ENCODE data around the gene MBD3L5.
A peak's percentile ranks its signal among the peaks of the same experiment; 100 is the strongest.
"Not testable (repeated sequence)": the region's sequence is repeated elsewhere in the genome, so short reads cannot be mapped to it uniquely, and the experiment has no call there.

Gene MBD3L5

DNA sequence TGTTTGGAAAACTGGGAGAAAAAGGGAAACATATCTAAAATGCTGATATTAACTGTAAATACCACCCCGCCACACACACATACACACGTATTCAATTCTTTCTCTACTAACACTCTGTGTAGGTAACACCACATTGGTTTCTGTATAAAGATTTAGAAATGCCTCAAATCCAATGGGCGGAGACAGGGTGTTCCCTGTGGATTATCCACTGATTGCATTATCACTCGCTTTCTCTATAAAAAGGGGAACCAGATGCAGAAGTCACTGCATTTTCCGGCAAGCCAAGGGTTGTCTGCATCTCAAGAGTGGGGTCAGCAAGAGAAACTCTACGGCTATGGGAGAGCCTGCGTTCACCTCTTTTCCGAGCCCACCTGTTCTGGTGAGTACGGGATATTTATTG, at the start of gene MBD3L5:
TSS of gene MBD3L5 (plus strand) at position 301 of the 400 bp plus-strand sequence. CDS start at position 335, 34 bp downstream.
- not testable (repeated sequence) for DNase-seq

DNA sequence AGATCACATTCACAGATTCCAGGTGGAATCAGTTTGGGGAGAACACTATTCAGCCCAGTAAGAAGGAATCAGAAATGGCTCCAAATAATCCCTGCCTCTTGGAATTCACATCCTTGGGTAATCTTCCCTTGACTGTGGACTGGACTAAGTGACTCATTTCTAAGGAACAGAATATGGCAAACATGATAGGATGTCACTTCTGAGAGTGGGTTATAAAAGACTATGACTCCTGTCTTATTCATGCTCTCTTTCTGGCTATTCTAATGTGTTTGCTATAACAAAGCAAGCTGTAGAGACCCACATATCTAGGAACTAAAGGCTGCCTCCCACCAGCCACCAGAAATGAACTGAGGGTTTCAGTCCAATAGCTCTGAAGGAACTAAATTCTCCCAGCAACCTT, 46.9 kb upstream of the MBD3L5 start:
- DNase-seq, result no peak

DNA sequence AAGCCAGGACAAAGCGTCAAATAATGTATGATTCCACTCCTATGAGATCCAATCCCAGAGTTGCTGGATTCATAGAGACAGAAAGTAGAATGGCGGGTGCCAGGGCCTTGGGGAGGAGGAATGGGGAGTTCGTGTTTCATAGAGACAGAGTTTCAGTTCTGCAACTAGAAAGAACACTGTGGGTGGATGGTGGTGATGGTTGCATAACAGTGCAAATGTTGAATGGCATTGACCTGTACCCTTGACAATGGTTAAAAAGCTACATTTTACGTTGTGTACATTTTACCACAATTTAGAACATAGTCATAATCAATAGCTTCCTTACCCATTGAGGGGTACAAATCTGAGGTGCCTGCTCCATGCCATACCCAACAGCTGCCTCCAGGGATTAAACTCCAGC, 42.5 kb upstream of the MBD3L5 start:
- no peak for DNase-seq

DNA sequence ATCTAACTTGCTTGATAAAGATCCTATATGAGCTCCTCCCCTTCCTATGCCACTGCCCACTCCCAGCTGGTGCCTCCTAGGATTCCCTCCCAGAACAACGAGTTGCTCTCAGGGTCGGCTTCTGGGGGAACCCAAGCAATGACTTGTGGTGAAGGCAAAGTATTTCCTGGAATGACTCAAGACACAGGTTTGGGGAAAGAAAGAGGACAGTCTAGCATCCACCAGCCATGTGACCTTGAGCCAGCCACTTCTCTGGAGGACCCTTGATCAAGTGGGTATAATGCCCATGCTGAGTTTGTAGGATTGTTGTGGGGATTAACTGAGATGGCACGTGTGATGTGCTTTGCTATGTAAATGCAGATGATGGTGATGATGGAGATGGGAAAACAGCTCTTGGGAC, 42.1 kb upstream of the MBD3L5 start:
- no peak for DNase-seq

DNA sequence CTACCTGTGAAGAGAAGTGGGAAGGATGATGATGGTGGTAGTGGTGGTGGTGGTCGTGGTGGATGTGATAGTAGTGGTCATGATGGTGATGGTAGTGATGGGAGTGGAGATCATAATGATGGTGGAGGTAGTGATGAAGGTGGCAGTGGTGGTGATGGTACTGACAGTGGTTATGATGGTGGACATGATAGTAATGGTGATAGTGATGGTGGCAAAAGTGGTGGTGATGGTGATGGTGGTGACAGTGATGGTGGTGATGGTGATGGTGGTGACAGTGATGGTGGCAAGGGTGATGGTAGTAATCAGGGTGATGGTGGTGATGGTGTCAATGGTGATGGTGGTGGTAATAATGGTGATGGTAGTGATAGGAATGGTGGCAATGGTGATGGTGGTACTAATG, 35.3 kb upstream of the MBD3L5 start:
- no peak for DNase-seq

DNA sequence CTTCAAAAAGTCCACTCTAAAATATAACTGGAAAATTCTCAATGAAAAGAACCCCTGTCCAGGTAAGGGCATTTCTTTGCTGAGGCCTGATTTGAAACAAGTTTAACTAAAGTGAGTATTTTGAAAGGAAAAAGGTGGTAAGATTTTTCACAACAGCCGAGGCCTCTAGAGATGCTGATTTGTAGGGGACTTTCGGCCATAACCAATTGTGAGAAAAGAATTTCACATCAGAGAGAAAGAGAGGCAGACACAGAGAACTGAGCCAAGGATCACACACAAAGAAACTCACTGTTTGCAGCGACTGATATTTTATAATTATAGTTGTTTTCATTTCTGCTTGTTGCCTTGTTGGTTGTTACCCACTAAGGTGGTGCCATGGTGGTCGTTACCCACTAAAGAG, 33.6 kb upstream of the MBD3L5 start:
- DNase-seq, result no peak

DNA sequence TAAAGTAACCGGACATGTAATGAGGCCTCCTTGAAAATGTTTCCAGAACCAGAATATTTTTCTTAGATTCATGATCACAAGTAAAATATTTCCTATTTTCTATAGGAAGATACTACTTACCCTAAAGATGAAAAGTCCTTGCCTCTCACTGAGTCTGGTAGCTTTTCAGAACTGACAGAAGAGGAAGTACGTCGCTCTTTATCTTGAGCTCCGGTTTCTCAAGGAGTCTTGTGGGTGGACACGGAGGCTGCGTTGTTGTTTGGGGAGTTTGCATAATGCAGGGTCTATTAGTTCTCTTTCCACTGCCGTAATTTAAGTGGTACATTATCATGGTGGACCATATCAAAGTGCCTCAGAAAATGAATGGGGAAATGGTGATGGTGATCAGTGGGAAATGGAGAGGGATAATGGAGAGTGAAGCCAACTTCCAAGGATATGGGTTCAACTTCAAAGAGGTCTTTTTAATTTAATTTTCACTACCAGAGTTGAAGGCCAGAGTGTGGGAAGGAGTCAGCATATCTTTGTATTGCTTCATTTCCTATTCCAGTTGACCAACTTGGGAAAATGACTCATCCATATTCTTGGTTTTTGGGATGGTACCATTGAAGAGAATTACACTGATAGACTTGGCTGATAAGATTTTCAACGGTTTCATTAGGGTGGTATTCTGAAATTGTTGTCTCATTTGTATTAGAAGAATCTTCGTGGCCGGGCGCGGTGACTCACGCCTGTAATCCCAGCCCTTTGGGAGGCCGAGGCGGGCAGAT, 32.5 kb upstream of the MBD3L5 start:
- DNase-seq, result no peak

DNA sequence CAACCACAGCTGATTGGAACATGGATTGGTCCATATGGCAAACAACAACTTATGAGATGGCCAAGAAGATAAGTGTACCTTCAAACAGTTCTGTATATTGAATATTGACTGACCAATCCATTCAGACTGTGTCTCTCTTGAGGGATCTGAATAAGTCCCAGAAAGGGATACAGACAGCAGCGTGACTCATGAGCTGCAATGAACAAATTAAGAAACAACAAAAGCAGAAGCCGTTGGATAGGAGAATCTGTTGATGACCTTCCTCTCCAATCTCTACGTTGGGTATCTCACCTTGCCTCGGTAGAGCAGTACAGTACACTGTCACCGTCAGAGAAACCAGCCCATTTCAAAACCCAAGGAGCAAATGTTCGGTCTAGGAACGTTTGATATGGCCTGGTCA, 30.4 kb upstream of the MBD3L5 start:
- DNase-seq, result no peak

DNA sequence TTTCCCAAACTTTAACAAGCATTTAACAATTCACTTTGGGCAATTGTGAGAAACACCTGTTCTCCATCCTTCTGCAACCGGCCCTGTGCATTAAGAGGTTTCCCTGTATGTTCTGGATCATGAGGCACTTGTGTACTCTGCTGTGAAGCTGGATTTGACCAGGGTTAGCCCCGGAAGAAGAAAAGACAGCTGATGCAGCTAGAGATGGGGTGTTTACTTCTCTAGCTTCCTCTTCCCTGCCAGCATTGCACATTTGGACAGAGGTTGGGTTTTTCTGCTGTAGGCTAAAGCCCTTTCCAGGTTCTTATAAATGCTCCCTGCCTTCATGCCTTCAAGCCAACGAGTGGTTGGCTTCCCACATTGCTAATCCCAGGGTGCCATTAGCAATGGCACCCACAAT, 30.0 kb upstream of the MBD3L5 start:
- no peak for DNase-seq

DNA sequence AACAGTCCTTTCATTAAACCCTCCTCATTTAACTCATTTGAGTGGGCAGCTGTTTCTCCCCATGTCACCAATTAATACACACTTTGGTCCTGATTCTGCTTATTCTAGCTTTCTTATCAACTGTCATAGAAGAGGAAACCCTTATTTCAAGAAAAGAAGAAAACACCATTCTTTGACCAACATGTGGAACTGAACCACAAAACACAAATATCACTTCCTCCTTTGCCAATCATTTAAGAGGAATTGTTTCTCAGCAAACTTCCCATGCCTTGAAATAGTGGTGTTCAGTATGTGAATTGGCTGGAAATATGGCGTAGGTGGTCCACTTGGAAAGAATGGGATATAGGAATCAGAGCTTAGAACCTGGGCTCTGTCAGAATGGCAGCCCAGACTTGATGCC, 29.6 kb upstream of the MBD3L5 start:
- DNase-seq, result no peak

DNA sequence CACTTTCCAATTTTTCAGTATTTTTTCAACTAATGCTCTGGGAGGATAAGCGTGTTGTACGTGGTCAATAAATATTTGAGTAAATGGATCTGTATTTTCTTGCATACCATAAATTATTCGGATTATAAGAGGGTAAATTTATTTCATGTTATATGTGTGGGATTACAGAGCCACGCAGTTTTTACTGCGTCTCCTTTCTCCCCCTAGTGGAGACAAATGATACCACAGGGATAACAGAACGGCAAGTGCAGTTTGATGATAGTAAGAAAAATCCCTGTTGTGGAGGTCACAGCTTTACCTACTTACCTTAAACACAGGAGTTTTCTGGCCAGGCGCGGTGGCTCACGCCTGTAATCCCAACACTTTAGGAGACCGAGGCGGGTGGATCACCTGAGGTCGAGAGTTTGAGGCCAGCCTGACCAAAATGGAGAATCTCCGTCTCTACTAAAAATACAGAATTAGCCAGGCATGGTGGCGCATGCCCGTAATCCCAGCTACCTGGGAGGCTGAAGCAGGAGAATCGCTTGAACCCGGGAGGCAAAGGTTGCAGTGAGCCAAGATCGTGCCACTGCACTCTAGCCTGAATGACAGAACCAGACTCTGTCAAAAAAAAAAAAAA, 26.0 kb upstream of the MBD3L5 start:
- DNase-seq, result no peak

DNA sequence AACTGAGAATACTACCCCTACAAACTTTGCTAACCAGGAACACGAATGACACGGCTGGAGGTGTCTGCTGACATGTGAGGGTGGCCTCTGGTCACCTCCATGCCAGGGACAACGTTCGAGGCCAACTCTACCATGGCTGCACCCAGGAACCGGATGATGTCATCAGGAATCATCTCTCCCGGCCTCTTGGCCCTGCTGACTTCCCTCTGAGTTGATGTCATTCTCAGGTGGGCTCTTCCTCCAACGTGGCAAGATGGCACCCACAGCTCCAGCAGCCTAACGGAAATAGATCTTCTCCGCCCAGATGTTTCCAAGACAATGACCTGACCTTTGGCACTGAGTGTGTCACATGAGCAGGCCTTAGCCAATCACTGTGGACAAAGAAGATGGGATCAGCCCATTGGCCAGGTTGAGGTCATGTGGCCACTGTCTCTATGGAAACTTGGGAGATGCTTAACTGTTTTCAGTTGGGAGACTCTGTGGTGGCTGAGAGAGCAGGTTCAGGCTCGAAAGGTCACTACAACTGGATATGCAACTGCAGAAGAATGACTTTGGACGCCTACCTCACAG, 24.2 kb upstream of the MBD3L5 start:
- no peak for DNase-seq

DNA sequence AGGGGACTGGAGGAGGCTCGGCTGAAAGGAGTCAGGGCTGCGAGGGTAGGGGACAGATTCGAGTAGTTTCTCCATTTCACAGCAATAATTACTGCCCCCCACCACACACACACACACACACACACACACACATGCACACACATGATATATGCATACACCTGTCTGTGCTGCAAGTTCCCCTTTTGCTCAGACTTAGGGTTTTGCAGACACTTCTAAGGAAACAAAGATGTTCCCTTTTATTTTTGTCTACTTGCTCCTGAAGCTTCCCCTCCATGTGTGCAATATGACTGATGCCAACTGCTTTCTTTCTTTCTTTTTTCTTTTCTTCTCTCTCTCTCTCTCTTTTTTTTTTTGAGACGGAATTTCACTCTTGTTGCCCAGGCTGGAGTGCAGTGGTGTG, 22.5 kb upstream of the MBD3L5 start:
- no peak for DNase-seq

DNA sequence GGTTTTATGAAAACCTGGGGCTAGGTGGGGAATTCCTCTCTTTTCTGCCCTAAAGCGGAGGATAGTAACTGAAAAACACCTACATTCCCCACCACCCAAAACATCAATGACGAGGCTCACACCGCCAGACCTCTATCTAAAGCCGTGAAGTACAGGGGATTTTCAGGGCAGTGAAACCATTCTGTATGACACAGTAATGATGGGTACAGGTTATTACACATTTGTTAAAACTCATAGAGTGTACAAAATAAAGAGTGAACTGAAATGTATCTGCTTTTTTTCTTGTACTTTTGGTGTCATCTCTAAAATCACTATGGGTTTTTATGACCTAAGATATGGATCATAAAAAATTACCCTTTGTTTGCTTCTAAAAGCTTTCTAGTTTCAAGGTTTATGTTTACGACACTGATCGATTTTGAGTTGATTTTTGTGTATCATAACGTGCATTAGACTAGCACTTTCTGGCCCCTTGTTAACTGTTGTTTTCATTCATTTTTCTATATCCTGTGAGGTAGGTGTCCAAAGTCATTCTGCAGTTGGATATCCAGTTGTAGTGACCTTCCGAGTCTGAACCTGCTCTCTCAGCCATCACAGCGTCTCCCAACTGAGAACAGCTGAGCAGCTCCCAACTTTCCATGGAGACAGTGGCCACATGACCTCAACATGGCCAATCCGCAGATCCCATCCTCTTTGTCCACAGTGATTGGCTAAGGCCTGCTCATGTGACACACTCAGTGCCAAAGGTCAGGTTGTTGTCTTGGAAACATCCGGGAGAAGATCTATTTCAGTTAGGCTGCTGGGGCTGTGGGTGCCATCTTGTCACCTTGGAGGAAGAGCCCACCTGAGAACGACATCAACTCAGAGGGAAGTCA, 19.4 kb upstream of the MBD3L5 start:
- DNase-seq, result peak; percentile 48

DNA sequence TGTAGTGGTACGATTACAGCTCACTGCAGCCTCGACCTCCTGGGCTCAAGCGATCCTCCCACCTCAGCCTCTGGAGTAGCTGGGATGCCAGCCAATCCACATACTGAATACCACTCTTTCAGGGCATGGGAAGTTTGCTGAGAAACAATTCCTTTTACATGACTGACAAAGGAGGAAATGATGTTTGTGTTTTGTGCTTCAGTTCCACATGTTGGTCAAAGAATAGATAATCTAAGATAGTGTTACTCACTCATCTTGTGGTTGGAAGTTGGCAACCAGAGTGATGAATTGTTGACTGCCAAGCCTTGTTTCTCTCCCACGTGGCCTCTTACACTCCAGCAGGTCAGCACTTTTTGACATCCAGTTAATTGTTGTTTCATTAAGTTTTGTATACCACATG, 16.7 kb upstream of the MBD3L5 start:
- DNase-seq, result peak; percentile 18

DNA sequence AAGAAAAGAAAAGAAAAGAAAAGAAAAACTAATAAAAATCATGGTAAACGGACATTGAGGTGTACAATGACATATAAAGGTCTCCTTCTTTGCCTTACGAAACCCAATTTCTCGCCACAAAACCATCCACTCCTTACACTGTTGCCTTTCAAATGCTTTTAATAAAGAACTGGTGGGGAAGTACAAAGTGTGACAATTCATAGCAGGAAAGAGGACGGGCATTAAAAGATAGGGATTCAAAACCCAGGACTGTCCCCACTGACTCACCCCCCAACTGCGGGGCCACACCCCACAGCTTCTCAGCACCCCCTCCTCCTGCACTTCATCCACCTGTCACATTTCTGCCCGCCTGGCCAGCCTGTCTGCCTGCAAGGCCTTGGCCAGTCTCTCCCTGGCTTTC, 11.6 kb upstream of the MBD3L5 start:
- no peak for DNase-seq

DNA sequence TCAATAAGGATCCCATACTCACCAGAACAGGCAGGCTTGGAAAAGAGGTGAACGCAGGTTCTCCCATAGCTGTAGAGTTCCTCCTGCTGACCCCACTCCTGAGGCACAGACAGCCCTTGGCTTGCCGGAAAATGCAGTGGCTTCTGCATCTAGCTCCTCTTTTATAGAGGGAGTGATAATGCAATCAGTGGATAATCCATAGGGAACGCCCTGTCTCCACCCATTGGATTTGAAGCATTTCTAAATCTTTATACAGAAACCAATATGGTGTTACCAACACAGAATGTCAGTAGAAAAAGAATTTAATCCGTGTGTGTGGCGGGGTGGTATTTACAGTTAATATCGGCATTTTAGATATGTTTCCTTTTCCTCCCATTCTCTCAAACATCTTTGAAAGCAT, 9.0 kb upstream of the MBD3L5 start, which contains the start of gene MBD3L2B:
TSS of gene MBD3L2B (minus strand) at position 101 of the 400 bp plus-strand sequence. CDS start at position 67, 34 bp downstream.
- not testable (repeated sequence) for DNase-seq

DNA sequence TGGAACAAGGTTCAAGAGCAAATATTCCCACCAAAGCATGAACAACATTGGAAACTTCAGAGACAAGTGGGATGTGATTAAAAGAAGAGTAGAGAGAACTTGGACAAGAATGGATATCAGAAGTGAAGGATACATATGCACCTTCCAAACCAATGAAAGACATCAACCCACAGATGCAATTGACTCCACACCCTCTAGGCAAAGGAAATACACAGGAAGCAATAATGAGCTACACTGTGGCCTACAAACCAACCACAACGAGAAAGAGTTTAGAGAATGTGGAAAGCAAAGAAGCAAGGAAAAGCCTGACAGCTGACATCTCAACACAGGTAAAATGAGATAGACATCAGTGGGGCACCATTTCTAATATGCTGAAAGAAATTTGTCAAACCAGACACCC, 1.6 kb upstream of the MBD3L5 start:
- DNase-seq, result not testable (repeated sequence)

DNA sequence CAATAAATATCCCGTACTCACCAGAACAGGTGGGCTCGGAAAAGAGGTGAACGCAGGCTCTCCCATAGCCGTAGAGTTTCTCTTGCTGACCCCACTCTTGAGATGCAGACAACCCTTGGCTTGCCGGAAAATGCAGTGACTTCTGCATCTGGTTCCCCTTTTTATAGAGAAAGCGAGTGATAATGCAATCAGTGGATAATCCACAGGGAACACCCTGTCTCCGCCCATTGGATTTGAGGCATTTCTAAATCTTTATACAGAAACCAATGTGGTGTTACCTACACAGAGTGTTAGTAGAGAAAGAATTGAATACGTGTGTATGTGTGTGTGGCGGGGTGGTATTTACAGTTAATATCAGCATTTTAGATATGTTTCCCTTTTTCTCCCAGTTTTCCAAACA, 9.7 kb downstream of the MBD3L5 start, which contains the start of gene MBD3L4:
TSS of gene MBD3L4 (minus strand) at position 101 of the 400 bp plus-strand sequence. CDS start at position 66, 35 bp downstream.
- DNase-seq, result not testable (repeated sequence)

DNA sequence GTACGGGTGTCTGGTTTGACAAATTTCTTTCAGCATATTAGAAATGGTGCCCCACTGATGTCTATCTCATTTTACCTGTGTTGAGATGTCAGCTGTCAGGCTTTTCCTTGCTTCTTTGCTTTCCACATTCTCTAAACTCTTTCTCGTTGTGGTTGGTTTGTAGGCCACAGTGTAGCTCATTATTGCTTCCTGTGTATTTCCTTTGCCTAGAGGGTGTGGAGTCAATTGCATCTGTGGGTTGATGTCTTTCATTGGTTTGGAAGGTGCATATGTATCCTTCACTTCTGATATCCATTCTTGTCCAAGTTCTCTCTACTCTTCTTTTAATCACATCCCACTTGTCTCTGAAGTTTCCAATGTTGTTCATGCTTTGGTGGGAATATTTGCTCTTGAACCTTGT, 11.2 kb downstream of the MBD3L5 start:
- DNase-seq, result not testable (repeated sequence)

DNA sequence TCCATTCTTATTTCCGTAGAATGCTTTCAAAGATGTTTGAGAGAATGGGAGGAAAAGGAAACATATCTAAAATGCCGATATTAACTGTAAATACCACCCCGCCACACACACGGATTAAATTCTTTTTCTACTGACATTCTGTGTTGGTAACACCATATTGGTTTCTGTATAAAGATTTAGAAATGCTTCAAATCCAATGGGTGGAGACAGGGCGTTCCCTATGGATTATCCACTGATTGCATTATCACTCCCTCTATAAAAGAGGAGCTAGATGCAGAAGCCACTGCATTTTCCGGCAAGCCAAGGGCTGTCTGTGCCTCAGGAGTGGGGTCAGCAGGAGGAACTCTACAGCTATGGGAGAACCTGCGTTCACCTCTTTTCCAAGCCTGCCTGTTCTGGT, 18.6 kb downstream of the MBD3L5 start, which contains the start of gene MBD3L2:
TSS of gene MBD3L2 (plus strand) at position 301 of the 400 bp plus-strand sequence. CDS start at position 354, 53 bp downstream.
- DNase-seq, result not testable (repeated sequence)

DNA sequence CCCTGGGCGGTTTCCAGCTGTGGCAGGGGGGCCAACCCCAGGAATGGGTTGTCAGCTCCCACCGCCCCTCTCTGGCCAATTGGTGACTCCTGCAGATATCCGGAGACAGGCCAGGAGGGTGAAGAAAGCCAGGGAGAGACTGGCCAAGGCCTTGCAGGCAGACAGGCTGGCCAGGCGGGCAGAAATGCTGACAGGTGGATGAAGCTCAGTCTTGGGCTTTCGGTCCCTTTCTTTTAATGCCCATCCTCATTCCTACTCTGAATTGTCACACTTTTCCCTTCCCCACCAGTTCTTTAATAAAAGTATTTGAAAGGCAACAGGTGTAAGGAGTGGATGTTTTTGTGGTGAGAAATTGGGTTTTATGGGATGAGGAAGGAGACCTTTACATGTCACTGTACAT, 21.0 kb downstream of the MBD3L5 start:
- not testable (repeated sequence) for DNase-seq

DNA sequence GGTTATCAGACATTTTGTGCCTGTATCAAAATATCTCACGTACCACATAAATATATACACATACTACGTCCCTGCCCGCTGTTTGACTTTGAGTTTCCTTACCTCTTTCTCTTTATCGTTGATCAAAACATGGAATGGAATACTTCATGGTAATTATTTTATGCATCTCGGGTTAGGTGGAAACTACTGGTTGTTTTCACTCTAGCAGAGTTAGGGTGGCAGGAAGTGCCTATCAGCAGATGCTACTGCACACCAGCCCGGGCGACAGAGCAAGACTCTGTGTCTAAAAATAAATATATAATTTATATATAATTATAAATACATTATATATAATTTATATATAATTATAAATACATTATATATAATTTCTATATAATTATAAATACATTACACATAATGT, 22.5 kb downstream of the MBD3L5 start:
- not testable (repeated sequence) for DNase-seq
